K562 (cell line): ENCODE measurements around the gene C16orf78. TPM values are rescaled to one million over a fixed set of nuclear protein-coding genes. Genes with fewer than 3 reads are reported as not detected.

ENCODE experiments used
- polyA plus RNA-seq, 8 experiments: library from polyadenylated mRNA; depleted of rRNA in 4 of 8; stranded (reverse) in 5 of 8; unstranded in 3 of 8; fragments of >200 nt; fragmentation: Nextera tagmentation in 2 of 8; fragmentation: Illumina TruSeq in 1 of 8; extraction: Ambion mirVana in 2 of 8; extraction: Trizol in 1 of 8; gene quantifications; 2 replicates each; pipeline versions ENCODE4 v1.2.1 to v1.2.3, GENCODE V29; 2011 to 2014; ENCODE audit warnings: inconsistent platforms in 1 of 8, missing spikeins in 1 of 8
- total RNA-seq, 7 experiments: library from RNA; depleted of rRNA in 6 of 7; stranded (reverse); fragments of >200 nt in 6 of 7; fragmentation: Illumina TruSeq in 2 of 7; extraction: Trizol in 2 of 7; gene quantifications; 2 replicates each; pipeline versions ENCODE4 v1.2.1 to v1.2.3, GENCODE V29; 2011 to 2021; ENCODE audit warnings: low replicate concordance in 1 of 7
- TF ChIP-seq, protein P1 (sequence below): fragments of 450-650 bp; IDR thresholded peaks from 2 replicates; pipeline ENCODE4 v1.6.1; 2016; ENCODE audit warnings: low read depth

The C16orf78 gene
- total and polyA plus RNA-seq, 9 of the 15 experiments (the other 6 are each of a cell fraction or from before 2014, with no cell fraction given): not detected

DNA sequence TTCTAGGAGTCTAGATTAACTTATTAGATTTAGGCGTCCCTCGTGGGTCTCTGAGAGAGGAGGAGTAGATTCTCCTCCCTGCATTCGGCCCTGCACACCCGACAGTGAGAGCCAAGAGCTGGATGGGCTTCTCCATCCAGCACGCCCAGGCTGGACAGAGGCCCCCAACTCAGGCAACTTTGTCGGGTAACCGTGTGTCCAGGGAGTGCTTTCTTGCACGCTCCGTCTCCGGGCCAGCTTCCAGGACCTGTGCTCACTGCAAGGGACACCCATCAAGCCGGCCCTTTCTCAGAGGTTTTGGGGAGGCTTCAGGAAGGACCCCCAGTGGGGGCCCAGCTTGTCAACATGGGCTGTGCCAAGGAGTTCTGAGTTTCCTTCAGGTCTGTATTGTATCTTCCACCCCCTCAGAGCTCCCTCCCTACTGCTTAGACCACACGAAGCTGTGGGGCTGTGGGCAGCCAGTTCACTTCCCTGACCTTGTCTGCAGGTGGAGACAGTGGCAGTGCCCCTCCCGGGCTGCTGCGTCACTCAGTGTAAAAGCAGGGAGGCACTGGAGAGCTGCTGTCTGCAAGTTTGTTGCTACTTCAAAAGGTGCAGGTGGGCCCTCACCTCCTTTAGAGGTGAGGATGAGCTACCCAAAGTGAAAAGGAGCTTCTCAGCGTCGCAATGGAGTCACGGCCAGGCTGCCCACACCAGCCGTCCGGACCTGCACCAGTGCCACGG is 24.0 kb upstream of the C16orf78 start (continued):
- TF ChIP-seq, protein P1, sequence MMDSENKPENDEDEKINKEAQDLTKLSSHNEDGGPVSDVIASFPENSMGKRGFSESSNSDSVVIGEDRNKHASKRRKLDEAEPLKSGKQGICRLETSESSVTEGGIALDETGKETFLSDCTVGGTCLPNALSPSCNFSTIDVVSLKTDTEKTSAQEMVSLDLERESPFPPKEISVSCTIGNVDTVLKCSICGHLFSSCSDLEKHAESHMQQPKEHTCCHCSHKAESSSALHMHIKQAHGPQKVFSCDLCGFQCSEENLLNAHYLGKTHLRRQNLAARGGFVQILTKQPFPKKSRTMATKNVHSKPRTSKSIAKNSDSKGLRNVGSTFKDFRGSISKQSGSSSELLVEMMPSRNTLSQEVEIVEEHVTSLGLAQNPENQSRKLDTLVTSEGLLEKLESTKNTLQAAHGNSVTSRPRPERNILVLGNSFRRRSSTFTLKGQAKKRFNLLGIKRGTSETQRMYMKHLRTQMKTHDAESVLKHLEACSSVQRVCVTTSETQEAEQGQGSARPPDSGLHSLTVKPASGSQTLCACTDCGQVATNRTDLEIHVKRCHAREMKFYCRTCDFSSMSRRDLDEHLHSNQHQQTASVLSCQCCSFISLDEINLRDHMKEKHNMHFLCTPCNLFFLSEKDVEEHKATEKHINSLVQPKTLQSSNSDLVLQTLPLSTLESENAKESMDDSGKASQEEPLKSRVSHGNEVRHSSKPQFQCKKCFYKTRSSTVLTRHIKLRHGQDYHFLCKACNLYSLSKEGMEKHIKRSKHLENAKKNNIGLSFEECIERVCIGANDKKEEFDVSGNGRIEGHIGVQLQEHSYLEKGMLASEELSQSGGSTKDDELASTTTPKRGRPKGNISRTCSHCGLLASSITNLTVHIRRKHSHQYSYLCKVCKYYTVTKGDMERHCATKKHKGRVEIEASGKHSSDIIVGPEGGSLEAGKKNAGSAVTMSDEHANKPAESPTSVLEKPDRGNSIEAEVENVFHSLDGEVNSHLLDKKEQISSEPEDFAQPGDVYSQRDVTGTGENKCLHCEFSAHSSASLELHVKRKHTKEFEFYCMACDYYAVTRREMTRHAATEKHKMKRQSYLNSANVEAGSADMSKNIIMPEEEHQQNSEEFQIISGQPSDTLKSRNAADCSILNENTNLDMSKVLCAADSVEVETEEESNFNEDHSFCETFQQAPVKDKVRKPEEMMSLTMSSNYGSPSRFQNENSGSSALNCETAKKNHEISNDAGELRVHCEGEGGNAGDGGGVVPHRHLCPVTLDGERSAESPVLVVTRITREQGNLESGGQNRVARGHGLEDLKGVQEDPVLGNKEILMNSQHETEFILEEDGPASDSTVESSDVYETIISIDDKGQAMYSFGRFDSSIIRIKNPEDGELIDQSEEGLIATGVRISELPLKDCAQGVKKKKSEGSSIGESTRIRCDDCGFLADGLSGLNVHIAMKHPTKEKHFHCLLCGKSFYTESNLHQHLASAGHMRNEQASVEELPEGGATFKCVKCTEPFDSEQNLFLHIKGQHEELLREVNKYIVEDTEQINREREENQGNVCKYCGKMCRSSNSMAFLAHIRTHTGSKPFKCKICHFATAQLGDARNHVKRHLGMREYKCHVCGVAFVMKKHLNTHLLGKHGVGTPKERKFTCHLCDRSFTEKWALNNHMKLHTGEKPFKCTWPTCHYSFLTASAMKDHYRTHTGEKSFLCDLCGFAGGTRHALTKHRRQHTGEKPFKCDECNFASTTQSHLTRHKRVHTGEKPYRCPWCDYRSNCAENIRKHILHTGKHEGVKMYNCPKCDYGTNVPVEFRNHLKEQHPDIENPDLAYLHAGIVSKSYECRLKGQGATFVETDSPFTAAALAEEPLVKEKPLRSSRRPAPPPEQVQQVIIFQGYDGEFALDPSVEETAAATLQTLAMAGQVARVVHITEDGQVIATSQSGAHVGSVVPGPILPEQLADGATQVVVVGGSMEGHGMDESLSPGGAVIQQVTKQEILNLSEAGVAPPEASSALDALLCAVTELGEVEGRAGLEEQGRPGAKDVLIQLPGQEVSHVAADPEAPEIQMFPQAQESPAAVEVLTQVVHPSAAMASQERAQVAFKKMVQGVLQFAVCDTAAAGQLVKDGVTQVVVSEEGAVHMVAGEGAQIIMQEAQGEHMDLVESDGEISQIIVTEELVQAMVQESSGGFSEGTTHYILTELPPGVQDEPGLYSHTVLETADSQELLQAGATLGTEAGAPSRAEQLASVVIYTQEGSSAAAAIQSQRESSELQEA: no peak
